Adipocyte (in vitro differentiated cells): ENCODE data around the gene AFMID.

ENCODE experiments used
- DNase-seq: peaks from one replicate; pipeline ENCODE4 v3.0.0-alpha.2; 2015; ENCODE audit warnings: low read depth
- H3K27me3 ChIP-seq: replicated peaks from 2 replicates; pipeline ENCODE4 v1.7.0; 2013; ENCODE audit warnings: mild to moderate bottlenecking, low read length, moderate library complexity; ENCODE audit not compliant: control insufficient read depth, insufficient read depth
- H3K36me3 ChIP-seq: 2 replicates; pipeline ENCODE4 v1.7.0; 2013; ENCODE audit warnings: low read length, mild to moderate bottlenecking, moderate library complexity; ENCODE audit not compliant: control insufficient read depth, insufficient read depth, severe bottlenecking
- H3K4me1 ChIP-seq: 2 replicates; pipeline ENCODE4 v1.7.0; 2013; ENCODE audit warnings: mild to moderate bottlenecking, low read length, moderate library complexity; ENCODE audit not compliant: control insufficient read depth, insufficient read depth
- H3K4me3 ChIP-seq: 2 replicates; pipeline ENCODE4 v1.7.0; 2013; ENCODE audit warnings: mild to moderate bottlenecking, low read length, moderate library complexity
- H3K9ac ChIP-seq: 2 replicates; pipeline ENCODE4 v1.7.0; 2013; ENCODE audit warnings: mild to moderate bottlenecking, low read length, moderate library complexity
- H3K9me3 ChIP-seq: 2 replicates; pipeline ENCODE4 v1.7.0; 2013; ENCODE audit warnings: mild to moderate bottlenecking, low read length, moderate library complexity; ENCODE audit not compliant: control insufficient read depth

The AFMID gene

DNA sequence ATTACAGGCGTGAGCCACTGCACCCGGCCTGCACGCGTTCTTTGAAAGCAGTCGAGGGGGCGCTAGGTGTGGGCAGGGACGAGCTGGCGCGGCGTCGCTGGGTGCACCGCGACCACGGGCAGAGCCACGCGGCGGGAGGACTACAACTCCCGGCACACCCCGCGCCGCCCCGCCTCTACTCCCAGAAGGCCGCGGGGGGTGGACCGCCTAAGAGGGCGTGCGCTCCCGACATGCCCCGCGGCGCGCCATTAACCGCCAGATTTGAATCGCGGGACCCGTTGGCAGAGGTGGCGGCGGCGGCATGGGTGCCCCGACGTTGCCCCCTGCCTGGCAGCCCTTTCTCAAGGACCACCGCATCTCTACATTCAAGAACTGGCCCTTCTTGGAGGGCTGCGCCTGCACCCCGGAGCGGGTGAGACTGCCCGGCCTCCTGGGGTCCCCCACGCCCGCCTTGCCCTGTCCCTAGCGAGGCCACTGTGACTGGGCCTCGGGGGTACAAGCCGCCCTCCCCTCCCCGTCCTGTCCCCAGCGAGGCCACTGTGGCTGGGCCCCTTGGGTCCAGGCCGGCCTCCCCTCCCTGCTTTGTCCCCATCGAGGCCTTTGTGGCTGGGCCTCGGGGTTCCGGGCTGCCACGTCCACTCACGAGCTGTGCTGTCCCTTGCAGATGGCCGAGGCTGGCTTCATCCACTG, 27.0 kb downstream of the AFMID start, which contains the start of gene BIRC5:
Gene BIRC5 (plus strand): TSS at position 238 of the 690 bp plus-strand sequence. CDS start 64 bp downstream, at position 302.
- DNase-seq: peak; percentile 97
- H3K9ac ChIP-seq: peak within 1 kb of the TSS; percentile 72
- peak within 1 kb of the TSS; percentile 85 for H3K4me3 ChIP-seq
- no peaks in the 10 kb centered on the region for H3K9me3 ChIP-seq
- H3K4me1 ChIP-seq: peaks cover 4% of the 10 kb centered on the region
- H3K36me3 ChIP-seq: no peaks in the 10 kb centered on the region
- no peaks in the 10 kb centered on the region for H3K27me3 ChIP-seq

DNA sequence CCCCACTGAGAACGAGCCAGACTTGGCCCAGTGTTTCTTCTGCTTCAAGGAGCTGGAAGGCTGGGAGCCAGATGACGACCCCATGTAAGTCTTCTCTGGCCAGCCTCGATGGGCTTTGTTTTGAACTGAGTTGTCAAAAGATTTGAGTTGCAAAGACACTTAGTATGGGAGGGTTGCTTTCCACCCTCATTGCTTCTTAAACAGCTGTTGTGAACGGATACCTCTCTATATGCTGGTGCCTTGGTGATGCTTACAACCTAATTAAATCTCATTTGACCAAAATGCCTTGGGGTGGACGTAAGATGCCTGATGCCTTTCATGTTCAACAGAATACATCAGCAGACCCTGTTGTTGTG, 27.5 kb downstream of the AFMID start:
- Histone ChIP-seq H3K9me3 (no peaks in the 10 kb centered on the region), H3K4me3 (peak overlapping the region; percentile 85), H3K36me3 (no peaks in the 10 kb centered on the region), H3K27me3 (no peaks in the 10 kb centered on the region), H3K9ac (peak overlapping the region; percentile 72), H3K4me1 (peaks cover 4% of the 10 kb centered on the region)
- no peak for DNase-seq

- Histone ChIP-seq H3K4me1 (peaks cover 2% of the 10 kb centered on the region), H3K9ac (no peak overlapping the region), H3K36me3 (no peaks in the 10 kb centered on the region), H3K4me3 (no peak overlapping the region), H3K27me3 (no peaks in the 10 kb centered on the region), H3K9me3 (no peaks in the 10 kb centered on the region)
- DNase-seq: no peak
Measured at GRCh38 chr17:78219396-78220150, 32.4 kb downstream of the AFMID start.

GRCh38 chr17:78223061-78223460, 35.9 kb downstream of the AFMID start:
- H3K9ac ChIP-seq: no peak overlapping the region
- H3K36me3 ChIP-seq: no peaks in the 10 kb centered on the region
- no peak for DNase-seq
- H3K9me3 ChIP-seq: no peaks in the 10 kb centered on the region
- H3K27me3 ChIP-seq: no peaks in the 10 kb centered on the region
- no peak overlapping the region for H3K4me3 ChIP-seq
- no peaks in the 10 kb centered on the region for H3K4me1 ChIP-seq

DNA sequence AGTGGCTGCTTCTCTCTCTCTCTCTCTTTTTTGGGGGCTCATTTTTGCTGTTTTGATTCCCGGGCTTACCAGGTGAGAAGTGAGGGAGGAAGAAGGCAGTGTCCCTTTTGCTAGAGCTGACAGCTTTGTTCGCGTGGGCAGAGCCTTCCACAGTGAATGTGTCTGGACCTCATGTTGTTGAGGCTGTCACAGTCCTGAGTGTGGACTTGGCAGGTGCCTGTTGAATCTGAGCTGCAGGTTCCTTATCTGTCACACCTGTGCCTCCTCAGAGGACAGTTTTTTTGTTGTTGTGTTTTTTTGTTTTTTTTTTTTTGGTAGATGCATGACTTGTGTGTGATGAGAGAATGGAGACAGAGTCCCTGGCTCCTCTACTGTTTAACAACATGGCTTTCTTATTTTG, 36.6 kb downstream of the AFMID start:
- DNase-seq: no peak
- H3K36me3 ChIP-seq: no peaks in the 10 kb centered on the region
- no peaks in the 10 kb centered on the region for H3K9me3 ChIP-seq
- peaks cover 2% of the 10 kb centered on the region for H3K27me3 ChIP-seq
- H3K4me1 ChIP-seq: no peaks in the 10 kb centered on the region
- H3K4me3 ChIP-seq: no peak overlapping the region
- H3K9ac ChIP-seq: no peak overlapping the region

DNA sequence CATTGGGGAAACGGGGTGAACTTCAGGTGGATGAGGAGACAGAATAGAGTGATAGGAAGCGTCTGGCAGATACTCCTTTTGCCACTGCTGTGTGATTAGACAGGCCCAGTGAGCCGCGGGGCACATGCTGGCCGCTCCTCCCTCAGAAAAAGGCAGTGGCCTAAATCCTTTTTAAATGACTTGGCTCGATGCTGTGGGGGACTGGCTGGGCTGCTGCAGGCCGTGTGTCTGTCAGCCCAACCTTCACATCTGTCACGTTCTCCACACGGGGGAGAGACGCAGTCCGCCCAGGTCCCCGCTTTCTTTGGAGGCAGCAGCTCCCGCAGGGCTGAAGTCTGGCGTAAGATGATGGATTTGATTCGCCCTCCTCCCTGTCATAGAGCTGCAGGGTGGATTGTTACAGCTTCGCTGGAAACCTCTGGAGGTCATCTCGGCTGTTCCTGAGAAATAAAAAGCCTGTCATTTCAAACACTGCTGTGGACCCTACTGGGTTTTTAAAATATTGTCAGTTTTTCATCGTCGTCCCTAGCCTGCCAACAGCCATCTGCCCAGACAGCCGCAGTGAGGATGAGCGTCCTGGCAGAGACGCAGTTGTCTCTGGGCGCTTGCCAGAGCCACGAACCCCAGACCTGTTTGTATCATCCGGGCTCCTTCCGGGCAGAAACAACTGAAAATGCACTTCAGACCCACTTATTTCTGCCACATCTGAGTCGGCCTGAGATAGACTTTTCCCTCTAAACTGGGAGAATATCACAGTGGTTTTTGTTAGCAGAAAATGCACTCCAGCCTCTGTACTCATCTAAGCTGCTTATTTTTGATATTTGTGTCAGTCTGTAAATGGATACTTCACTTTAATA, 37.3 kb downstream of the AFMID start:
- no peak overlapping the region for H3K9ac ChIP-seq
- DNase-seq: no peak
- H3K9me3 ChIP-seq: no peaks in the 10 kb centered on the region
- peaks cover 3% of the 10 kb centered on the region for H3K27me3 ChIP-seq
- no peaks in the 10 kb centered on the region for H3K4me1 ChIP-seq
- H3K4me3 ChIP-seq: no peak overlapping the region
- no peaks in the 10 kb centered on the region for H3K36me3 ChIP-seq

GRCh38 chr17:78225088-78225865, 38.1 kb downstream of the AFMID start:
- H3K9ac ChIP-seq: no peak overlapping the region
- H3K36me3 ChIP-seq: no peaks in the 10 kb centered on the region
- no peaks in the 10 kb centered on the region for H3K9me3 ChIP-seq

DNA sequence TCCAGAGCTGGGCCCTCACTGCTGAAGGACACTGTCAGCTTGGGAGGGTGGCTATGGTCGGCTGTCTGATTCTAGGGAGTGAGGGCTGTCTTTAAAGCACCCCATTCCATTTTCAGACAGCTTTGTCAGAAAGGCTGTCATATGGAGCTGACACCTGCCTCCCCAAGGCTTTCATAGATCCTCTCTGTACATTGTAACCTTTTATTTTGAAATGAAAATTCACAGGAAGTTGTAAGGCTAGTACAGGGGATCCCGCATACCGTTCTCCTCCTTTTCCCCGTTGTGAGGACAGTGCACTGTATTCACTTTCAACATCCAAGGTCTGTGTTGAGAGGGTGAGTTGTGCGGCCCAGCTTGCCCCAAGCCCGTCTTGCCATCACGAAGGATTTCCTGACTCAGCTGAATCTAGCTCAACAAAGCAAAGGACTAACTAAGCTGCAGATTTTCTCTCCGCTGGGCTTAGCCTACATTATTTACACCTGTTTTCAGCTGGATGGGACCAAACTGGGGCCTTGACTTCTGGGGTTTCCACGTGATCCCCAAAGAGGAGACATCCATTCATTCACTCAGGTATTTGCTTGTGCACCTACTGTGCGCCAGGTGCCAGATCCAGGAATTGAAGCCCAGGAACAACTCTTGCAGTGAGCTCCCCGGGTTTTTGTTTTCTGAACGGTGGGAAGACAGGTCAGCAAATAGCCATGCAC, 39.0 kb downstream of the AFMID start:
- no peaks in the 10 kb centered on the region for H3K36me3 ChIP-seq
- H3K4me1 ChIP-seq: no peaks in the 10 kb centered on the region
- H3K9ac ChIP-seq: no peak overlapping the region
- DNase-seq: no peak
- H3K9me3 ChIP-seq: no peaks in the 10 kb centered on the region
- no peak overlapping the region for H3K4me3 ChIP-seq
- peaks cover 14% of the 10 kb centered on the region for H3K27me3 ChIP-seq

More at GRCh38 chr17:78225088-78225865, 38.1 kb downstream of the AFMID start:
- Histone ChIP-seq H3K4me3 (no peak overlapping the region), H3K4me1 (no peaks in the 10 kb centered on the region), H3K27me3 (peaks cover 4% of the 10 kb centered on the region)
- no peak for DNase-seq

GRCh38 chr17:78226759-78227454, 39.7 kb downstream of the AFMID start:
- no peaks in the 10 kb centered on the region for H3K4me1 ChIP-seq
- DNase-seq: no peak
- no peaks in the 10 kb centered on the region for H3K9me3 ChIP-seq
- no peak overlapping the region for H3K9ac ChIP-seq
- H3K27me3 ChIP-seq: peaks cover 17% of the 10 kb centered on the region
- no peak overlapping the region for H3K4me3 ChIP-seq
- no peaks in the 10 kb centered on the region for H3K36me3 ChIP-seq

- no peak for DNase-seq
- H3K4me3 ChIP-seq: no peak overlapping the region
Measured at GRCh38 chr17:78227455-78227916, 40.3 kb downstream of the AFMID start.

More at GRCh38 chr17:78227455-78227916, 40.3 kb downstream of the AFMID start:
- Histone ChIP-seq H3K27me3 (peaks cover 21% of the 10 kb centered on the region), H3K9ac (no peak overlapping the region), H3K36me3 (no peaks in the 10 kb centered on the region), H3K4me1 (no peaks in the 10 kb centered on the region), H3K9me3 (no peaks in the 10 kb centered on the region)
